DMS79 treated with DMSO at 0.1 percent for 48 hours (cell line): ENCODE data around the gene ERN1.

ENCODE experiments used
- DNase-seq: peaks from one replicate; lab custom pipeline; 2025; lab: John Stamatoyannopoulos, UW

Gene ERN1

DNA sequence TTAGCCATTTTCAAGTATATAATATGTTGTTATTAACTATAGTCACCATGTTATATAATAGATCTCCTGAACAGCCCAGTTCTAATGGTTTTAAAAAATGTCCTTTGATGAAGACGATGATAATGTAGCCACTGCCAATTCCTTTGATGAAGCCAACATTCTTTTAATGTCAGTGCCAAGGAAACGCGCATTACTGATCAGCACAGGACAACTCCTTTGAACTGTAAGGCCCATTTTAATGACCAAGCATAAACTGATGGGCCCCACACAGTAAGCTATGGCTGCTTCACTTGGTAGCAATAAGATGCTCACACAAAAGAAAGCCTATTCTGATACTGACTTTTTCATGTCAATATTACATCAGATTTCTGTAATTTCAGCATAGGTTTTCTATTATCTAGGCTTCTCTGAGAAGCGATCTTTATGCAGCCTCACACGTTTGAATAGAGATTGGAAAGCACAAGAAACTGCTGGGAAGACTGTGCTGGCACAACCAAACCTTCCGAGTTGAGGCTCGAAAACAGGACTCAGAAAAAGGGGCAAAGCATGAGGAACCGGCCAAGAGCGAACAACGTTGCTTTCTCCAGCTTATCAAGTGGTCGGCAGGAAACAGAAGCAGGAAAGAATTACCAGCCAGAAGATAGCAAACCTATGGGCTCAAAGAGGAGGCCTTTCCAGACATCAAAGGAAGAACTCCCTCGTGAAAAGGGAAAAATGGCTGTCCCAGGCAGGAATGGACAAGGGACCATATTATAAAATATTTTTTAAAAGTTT lies 19.4 kb downstream of the ERN1 start:
- DNase-seq, result no peak

GRCh38 chr17:64109400-64109799 lies 20.5 kb downstream of the ERN1 start:
- DNase-seq, result no peak

DNA sequence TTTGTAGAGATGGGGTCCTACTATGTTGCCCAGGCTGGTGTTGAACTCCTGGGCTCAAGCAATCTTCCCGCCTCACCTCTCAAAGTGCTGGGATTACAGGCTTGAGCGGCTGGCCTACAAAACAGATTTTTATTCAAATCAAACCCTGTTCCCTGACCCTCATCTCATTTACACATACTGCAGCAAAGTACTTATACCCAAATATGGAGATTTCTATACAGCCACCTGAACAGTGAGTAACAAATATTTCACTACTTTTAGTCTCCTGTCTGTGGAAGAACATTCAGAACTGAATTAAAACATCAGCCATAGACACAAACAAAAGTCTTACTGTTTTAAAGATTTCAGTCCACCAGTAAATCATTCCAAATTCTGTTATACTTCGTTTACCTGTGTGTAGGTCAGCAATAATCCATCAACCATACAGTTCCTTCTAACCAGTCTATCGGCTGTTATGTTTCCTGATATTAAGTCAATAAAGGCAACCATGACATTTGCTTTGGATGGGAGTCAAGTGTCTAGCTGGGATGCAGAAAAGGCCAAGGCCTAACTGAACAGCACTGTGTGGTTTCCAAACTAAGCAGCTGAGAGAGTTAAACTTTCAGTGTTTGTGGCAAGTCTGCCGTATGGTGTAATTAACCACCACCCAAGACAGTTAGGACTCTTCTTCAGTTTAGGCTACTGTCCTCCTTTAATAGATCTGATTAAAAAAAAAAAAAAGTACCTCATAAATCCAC lies 22.3 kb downstream of the ERN1 start:
- no peak for DNase-seq

DNA sequence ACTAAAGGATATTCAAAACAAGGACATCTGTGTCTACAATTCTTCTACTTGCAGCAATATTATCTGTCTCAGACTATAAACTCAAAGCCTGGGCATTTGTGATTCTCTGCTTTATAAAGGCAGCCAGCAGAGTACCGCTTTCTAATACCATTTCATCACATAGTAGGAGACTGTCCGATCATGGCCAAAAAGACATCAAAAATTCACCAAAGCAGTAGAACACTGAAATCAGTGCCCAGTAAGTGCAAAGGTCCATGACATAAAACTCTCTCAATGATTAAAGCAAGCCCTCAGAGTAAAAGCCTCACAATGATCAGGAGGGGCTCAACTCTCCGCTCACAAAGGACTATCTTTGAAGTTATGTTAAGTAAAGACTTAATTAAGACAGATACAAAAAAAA lies 23.0 kb downstream of the ERN1 start:
- DNase-seq, result no peak

GRCh38 chr17:64103391-64104364 lies 26.3 kb downstream of the ERN1 start:
- DNase-seq, result no peak

GRCh38 chr17:64102627-64103390 lies 27.1 kb downstream of the ERN1 start:
- DNase-seq, result no peak

- no peak for DNase-seq
Measured at GRCh38 chr17:64099543-64099942, 30.4 kb downstream of the ERN1 start.

DNA sequence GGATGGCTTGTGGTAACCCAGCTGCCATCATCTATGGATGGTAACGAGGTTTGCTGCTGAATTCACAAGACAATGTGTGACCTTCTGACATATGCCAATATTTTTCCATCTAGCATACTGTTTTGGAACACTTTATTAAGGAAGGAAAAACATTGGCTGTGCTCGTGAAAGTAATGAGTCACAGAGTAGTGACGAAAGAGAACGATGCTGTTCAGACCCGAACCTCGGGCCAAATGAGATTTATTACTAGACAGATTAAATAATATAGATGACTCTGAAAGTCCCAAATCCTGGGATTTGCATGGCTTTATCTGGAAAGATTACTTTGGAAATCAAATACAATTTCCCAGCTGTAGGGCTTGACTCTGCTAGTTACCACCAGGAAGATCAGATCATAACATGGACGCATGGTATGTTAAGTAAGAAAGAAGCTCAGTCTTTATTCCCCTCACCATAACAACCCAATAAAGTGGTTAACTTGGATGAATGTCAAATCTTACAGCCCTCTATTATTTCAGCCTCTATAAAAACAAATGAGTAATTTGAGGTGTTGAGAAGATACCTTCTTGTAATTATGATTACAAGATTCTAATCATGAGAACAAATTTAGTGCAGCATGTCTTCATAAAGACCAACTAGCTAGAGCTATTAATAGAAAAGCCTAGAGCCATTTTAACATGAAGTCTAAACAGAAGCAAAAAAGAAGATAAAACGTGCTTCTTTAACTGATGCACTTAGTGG lies 32.6 kb downstream of the ERN1 start:
- DNase-seq, result no peak

DNA sequence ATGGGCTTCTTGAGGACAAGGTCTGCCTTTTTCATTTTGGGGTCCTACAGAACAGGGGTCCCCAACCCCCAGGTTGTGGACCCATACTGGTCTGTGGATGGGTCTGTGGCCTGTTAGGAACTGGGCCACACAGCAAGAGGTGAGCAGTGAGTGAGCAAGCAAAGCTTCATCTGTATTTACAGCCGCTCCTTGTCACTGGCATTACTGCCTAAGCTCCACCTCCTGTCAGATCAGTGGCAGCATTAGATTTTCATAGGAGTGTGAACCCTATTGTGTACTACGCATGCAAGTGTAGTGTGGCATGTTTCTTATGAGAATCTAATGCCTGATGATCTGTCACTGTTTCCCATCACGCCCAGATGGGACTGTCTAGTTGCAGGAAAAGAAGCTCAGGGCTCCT lies 33.9 kb downstream of the ERN1 start:
- DNase-seq, result no peak

- peak; percentile 36 for DNase-seq
Measured at GRCh38 chr17:64095144-64095882, 34.6 kb downstream of the ERN1 start.

GRCh38 chr17:64094412-64094811 lies 35.5 kb downstream of the ERN1 start:
- no peak for DNase-seq

DNA sequence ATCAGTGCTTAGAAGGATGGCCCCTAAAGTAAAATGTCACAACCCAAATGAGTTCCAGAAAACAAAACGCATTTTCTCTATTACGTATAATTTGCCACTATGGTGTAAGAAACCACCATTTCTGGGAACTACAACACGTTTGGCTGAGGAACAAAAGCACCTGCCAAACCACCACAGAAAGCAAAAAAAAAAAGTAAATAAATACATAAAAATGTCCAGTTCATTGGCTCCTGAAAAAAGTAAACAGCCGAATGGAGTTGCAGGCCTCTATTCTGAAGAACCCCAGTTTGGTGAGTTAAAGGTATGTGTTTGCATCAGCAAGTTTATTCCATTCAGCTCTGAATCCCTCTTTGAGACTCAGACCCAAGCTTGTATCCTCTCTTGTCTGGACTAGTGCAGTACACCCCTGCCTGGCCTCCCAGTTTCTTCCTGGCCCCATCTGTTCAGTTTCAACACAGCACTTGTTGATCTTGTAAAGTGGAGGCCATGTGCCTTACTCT lies 36.9 kb downstream of the ERN1 start:
- DNase-seq, result no peak

- no peak for DNase-seq
Measured at GRCh38 chr17:64092113-64092512, 37.8 kb downstream of the ERN1 start.

- DNase-seq, result no peak
Measured at GRCh38 chr17:64091571-64091970, 38.4 kb downstream of the ERN1 start.

DNA sequence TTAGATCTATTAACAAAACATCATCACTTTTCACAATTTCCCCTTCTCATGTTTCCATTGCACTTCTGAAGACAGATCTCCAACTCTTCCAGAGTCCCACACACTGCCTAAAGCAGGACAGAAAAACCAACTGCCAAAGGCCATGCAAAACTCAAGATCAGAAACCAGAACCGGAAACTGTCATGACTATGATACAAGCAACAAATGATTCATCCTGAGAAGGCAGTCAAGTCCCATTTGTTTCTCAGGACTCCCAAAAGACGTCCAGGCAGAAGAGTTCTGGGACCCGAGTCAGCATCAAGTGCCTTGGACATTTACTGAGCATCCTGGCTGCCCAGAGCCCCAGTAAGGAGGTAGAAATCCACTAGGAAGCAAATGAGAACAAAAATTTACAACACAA lies 38.8 kb downstream of the ERN1 start:
- no peak for DNase-seq

GRCh38 chr17:64090144-64090543 lies 39.8 kb downstream of the ERN1 start:
- DNase-seq, result no peak

DNA sequence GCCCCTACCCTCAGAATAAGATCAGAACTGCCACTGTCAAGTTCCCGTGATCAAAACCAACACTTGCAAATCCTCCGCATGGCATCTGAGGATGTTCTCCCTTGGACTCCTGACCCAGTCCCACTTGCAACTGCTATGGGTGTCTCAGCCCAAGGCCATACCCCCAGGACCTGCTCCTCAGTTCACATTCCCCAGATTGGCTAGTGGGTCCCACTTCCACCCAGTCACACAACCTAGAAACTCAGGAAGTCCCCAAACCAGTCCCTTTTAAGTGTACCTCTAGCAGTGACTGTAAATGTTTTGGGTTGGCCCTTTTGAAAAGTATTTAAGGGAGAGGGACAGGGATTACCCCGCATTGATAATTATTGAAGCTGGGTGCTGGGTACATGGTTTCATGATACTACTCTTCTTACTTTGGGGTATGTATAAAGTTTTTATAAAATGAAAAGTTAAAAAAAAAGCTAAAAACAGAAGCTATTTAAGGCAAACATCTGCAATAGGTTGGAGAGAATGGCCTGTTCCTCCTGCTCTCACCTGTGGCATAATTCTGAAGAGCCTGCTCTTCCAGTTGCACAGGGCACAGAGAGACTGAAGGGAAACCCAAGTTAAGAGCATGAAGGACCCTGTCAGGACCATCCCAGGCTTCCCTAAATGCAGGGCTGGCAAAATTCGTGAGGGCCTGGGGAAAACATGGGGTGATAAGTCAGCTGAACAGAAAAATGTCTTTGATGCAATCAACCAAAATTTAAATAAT lies 42.5 kb downstream of the ERN1 start:
- no peak for DNase-seq

GRCh38 chr17:64085650-64086005 lies 44.3 kb downstream of the ERN1 start:
- no peak for DNase-seq

DNA sequence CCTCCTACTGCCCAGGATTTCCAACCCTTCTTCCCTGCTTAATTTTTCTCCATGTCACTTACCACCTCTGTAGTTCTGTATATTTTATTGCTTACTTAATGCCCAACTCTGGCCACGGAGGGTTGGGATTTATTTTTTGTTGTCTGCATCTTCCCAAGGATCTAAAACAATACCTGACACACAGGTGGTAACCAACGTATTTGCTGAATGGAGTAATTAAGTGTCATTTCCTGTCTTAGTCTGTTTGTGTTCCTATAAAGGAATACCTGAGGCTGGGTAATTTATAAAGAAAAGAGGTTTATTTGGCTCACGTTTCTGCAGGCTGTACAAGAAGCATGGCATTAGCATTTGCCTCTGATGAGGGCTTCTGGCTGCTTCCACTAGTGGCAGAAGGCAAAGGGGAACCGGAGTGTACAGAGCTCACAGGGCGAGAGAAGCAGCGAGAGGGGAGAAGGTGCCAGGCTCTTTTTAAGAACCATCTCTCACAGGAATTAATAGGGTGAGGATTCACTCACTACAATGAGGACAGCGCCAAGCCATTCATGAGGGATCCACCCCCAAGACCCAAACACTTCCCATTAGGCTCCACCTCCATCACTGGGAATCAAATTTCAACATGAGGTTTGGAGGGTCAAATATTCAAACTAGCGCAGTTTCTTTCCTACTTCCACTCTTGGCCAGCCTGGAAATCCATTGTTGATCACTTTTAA lies 44.8 kb downstream of the ERN1 start:
- DNase-seq, result no peak
